Right lobe of liver (tissue), 6 donors: Measurements from ENCODE around the gene NEIL1. TPM values are rescaled to one million over a fixed set of nuclear protein-coding genes. Genes with fewer than 3 reads are reported as not detected.

Experiments used
- ATAC-seq, 4 donors: fragments of 200-7000 bp; cut with Tn5 transposase; one replicate each; pipeline ENCODE4 v1.9.1; 2020; ENCODE audit warnings: mild to moderate bottlenecking in 4 of 4, moderate library complexity in 4 of 4
- DNase-seq, 3 donors: peaks; one replicate each; pipeline ENCODE4 v3.0.0-alpha.2; 2020
- H3K27ac ChIP-seq, 3 donors: fragments of 200-600 bp; one replicate each; pipeline ENCODE4 v1.8.0; 2022
- H3K27me3 ChIP-seq, 2 donors: fragments of 200-600 bp; one replicate each; pipeline ENCODE4 v1.8.0; 2022
- H3K36me3 ChIP-seq, 4 donors: fragments of 200-600 bp; sonication (generic) in 1 of 4; one replicate each; pipeline versions ENCODE4 v1.5.1 to v1.8.0; 2017 to 2022; ENCODE audit warnings: control low read depth in 1 of 4
- H3K4me1 ChIP-seq, 4 donors: fragments of 200-600 bp; sonication (generic) in 1 of 4; one replicate each; pipeline versions ENCODE4 v1.5.1 to v1.8.0; 2017 to 2022; ENCODE audit warnings: control low read depth in 1 of 4
- H3K4me3 ChIP-seq, 3 donors: fragments of 200-600 bp; one replicate each; pipeline ENCODE4 v1.8.0; 2022
- H3K9me3 ChIP-seq, 4 donors: fragments of 200-600 bp; sonication (generic) in 1 of 4; one replicate each; pipeline versions ENCODE4 v1.5.1 to v1.8.0; 2017 to 2022; ENCODE audit warnings: control low read depth in 1 of 4
- CTCF ChIP-seq, 4 donors: fragments of 200-600 bp in 3 of 4; fragments of 450-650 bp in 1 of 4; IDR thresholded peaks; one replicate each; pipeline versions ENCODE4 v1.5.1 to v1.8.0; 2016 to 2022; ENCODE audit warnings: antibody characterized with exemption in 4 of 4, mild to moderate bottlenecking in 2 of 4
- POLR2A ChIP-seq: fragments of 450-650 bp; IDR thresholded peaks from one replicate; pipeline ENCODE4 v1.6.1; 2017; ENCODE audit warnings: antibody characterized with exemption, mild to moderate bottlenecking
- WGBS: methylation state at CpG from one replicate; pipeline ENCODE4 v1.1.6; 2018; ENCODE audit warnings: low coverage, low lambda C conversion rate; ENCODE audit not compliant: insufficient coverage; ENCODE audit errors: missing lambda C conversion rate; 5-methylcytosine and 5-hydroxymethylcytosine counted together
- intact Hi-C, 2 donors: fragments of 100-400 bp; cut with DNase I; formaldehyde crosslinking; loops; one replicate each; pipeline versions ENCODE4 v1.11.2 to v1.14.1; 2022
- total RNA-seq, 6 experiments: library from RNA; depleted of rRNA in 2 of 6; stranded (reverse); fragments of >200 nt in 2 of 6; fragmentation: NEBNext Ultra II Directional in 3 of 6; extraction: Animal tissue kit (Norgen Biotek cat#: 25700) in 3 of 6; gene quantifications; one replicate each; pipeline versions ENCODE4 v1.1.0 to v1.2.4, GENCODE V29; 2016 to 2023
- donor health status: DM: no; HTN: yes; CAD: no.
- donor health status: DM: no; HTN: no; CAD: no.
- donor health status: DM: no; HTN: no; CAD: no.
- donor health status: DM: no; HTN: yes; CAD: no.
- donor health status: DM: no; HTN: yes; CAD: no.

Gene NEIL1
- total RNA-seq, 6 experiments from 2014 or later: 16.6 to 32.7 (median 23.7) TPM

- no peak for ATAC-seq
- no peak for TF ChIP-seq CTCF (IDR thresholded peaks at IDR 0.05)
- no peak for TF ChIP-seq POLR2A
- Histone ChIP-seq H3K4me1 (peaks cover 0 to 31% (median 7%) of the 10 kb centered on the region in 4 donors), H3K4me3 (no peak overlapping the region), H3K36me3 (peaks cover 0 to 45% (median 17%) of the 10 kb centered on the region in 4 donors), H3K27ac (no peak overlapping the region), H3K9me3 (no peaks in the 10 kb centered on the region), H3K27me3 (no peaks in the 10 kb centered on the region)
- DNase-seq: no peak
- WGBS: 80% methylated on average over 2 of the region's 3 CpGs
- intact Hi-C loops: no loop called here
Observed at GRCh38 chr15:75366163-75366562, 19.3 kb downstream of the NEIL1 start.

- Histone ChIP-seq H3K36me3 (peaks cover 0 to 46% (median 18%) of the 10 kb centered on the region in 4 donors), H3K9me3 (no peaks in the 10 kb centered on the region), H3K4me1 (peaks cover 0 to 31% (median 7%) of the 10 kb centered on the region in 4 donors), H3K4me3 (no peak overlapping the region), H3K27me3 (no peaks in the 10 kb centered on the region), H3K27ac (no peak overlapping the region)
- intact Hi-C loops: no loop called here
- ATAC-seq (no peak), DNase-seq (no peak)
- TF ChIP-seq CTCF (IDR thresholded peaks at IDR 0.05) (no peak), POLR2A (no peak)
Observed at GRCh38 chr15:75367006-75367405, 20.2 kb downstream of the NEIL1 start.

GRCh38 chr15:75367406-75367912 lies 20.6 kb downstream of the NEIL1 start:
- Histone ChIP-seq H3K9me3 (no peaks in the 10 kb centered on the region), H3K36me3 (peaks cover 0 to 51% (median 18%) of the 10 kb centered on the region in 4 donors), H3K4me3 (peak overlapping the region; percentile 96 to 100 (median 99)), H3K27ac (peak overlapping the region in 2 of 3 donors; percentile 98 to 99), H3K4me1 (peaks cover 0 to 31% (median 7%) of the 10 kb centered on the region in 4 donors), H3K27me3 (no peaks in the 10 kb centered on the region)
- 16% methylated on average over 5 of the region's 7 CpGs for WGBS
- DNase-seq (no peak), ATAC-seq (no peak)
- intact Hi-C loops: no loop called here
- TF ChIP-seq POLR2A (no peak), CTCF (IDR thresholded peaks at IDR 0.05) (no peak)

- peak; percentile 90 to 97 (median 94) for ATAC-seq
- no peaks in the 10 kb centered on the region for H3K27me3 ChIP-seq
- TF ChIP-seq CTCF (IDR thresholded peaks at IDR 0.05) (peak; percentile 69 to 93 (median 86)), POLR2A (peak; percentile 97)
- intact Hi-C loops: no loop called here
- peaks cover 0 to 56% (median 16%) of the 10 kb centered on the region in 4 donors for H3K36me3 ChIP-seq
- no peaks in the 10 kb centered on the region for H3K9me3 ChIP-seq
- 0% methylated on average over 6 of the region's 67 CpGs for WGBS
- peak; percentile 99 for DNase-seq
- H3K4me3 ChIP-seq: peak within 1 kb of the TSS; percentile 96 to 100 (median 99)
- peaks cover 0 to 31% (median 7%) of the 10 kb centered on the region in 4 donors for H3K4me1 ChIP-seq
- peak within 1 kb of the TSS; percentile 90 to 99 (median 98) for H3K27ac ChIP-seq
Observed at GRCh38 chr15:75367913-75368688, 21.3 kb downstream of the NEIL1 start, which contains the start of gene MAN2C1. MAN2C1 (minus strand) TSS chr15:75368607; CDS start chr15:75368583, 24 bp downstream.
